SK-N-SH treated with all-trans-retinoic acid at 6 μM for 48 hours (cell line): ENCODE measurements around the gene NOTCH2.

Experiments
- ATAC-seq: fragments of 200-7000 bp; cut with Tn5 transposase; 3 replicates; pipeline ENCODE4 v1.9.1; 2020; ENCODE audit warnings: mild to moderate bottlenecking, moderate library complexity
- BACH2 ChIP-seq: fragments of 250-450 bp; sonication (Bioruptor Pico); IDR thresholded peaks from 2 replicates; pipeline ENCODE4 v1.9.0; 2021; ENCODE audit warnings: mild to moderate bottlenecking, borderline replicate concordance
- CSDC2 ChIP-seq: fragments of 250-450 bp; sonication (Bioruptor Pico); IDR thresholded peaks from 2 replicates; pipeline ENCODE4 v1.5.0; 2020; ENCODE audit warnings: mild to moderate bottlenecking, moderate library complexity
- ESRRG ChIP-seq: fragments of 250-450 bp; sonication (Bioruptor Pico); IDR thresholded peaks from 2 replicates; pipeline ENCODE4 v1.6.1; 2021; ENCODE audit warnings: mild to moderate bottlenecking
- GLIS3 ChIP-seq: fragments of 250-450 bp; sonication (Bioruptor Pico); IDR thresholded peaks from 2 replicates; pipeline ENCODE4 v1.5.0; 2020; ENCODE audit warnings: mild to moderate bottlenecking, moderate library complexity
- ISL1 ChIP-seq: fragments of 250-450 bp; sonication (Bioruptor Pico); IDR thresholded peaks from 2 replicates; pipeline ENCODE4 v2.1.2; 2022; ENCODE audit warnings: mild to moderate bottlenecking, moderate library complexity
- OSR1 ChIP-seq: fragments of 250-450 bp; sonication (Bioruptor Pico); IDR thresholded peaks from 2 replicates; pipeline ENCODE4 v1.8.0; 2022; ENCODE audit warnings: moderate library complexity, mild to moderate bottlenecking, inconsistent platforms
- POU6F1 ChIP-seq: fragments of 250-450 bp; sonication (Bioruptor Pico); IDR thresholded peaks from 2 replicates; pipeline ENCODE4 v1.8.0; 2021; ENCODE audit warnings: low read depth, mild to moderate bottlenecking, moderate library complexity, borderline replicate concordance
- PPARA ChIP-seq: fragments of 250-450 bp; sonication (Bioruptor Pico); IDR thresholded peaks from 2 replicates; pipeline ENCODE4 v1.5.0; 2020; ENCODE audit warnings: mild to moderate bottlenecking, borderline replicate concordance
- RARB ChIP-seq: fragments of 250-450 bp; sonication (Bioruptor Pico); IDR thresholded peaks from 2 replicates; pipeline ENCODE4 v1.8.0; 2021; ENCODE audit warnings: mild to moderate bottlenecking, moderate library complexity
- SNAI2 ChIP-seq: fragments of 250-450 bp; sonication (Bioruptor Pico); IDR thresholded peaks from 2 replicates; pipeline ENCODE4 v1.5.0; 2020; ENCODE audit warnings: mild to moderate bottlenecking, moderate library complexity
- TCF4 ChIP-seq: fragments of 250-450 bp; sonication (Bioruptor Pico); IDR thresholded peaks from 2 replicates; pipeline ENCODE4 v1.8.0; 2021; ENCODE audit warnings: mild to moderate bottlenecking, moderate library complexity, borderline replicate concordance
- TOX ChIP-seq: fragments of 250-450 bp; sonication (Bioruptor Pico); IDR thresholded peaks from 2 replicates; pipeline ENCODE4 v1.8.0; 2021; ENCODE audit warnings: mild to moderate bottlenecking, moderate library complexity, borderline replicate concordance
- ZC3H10 ChIP-seq: fragments of 250-450 bp; sonication (Bioruptor Pico); IDR thresholded peaks from 2 replicates; pipeline ENCODE4 v1.5.1; 2021; ENCODE audit warnings: mild to moderate bottlenecking, moderate library complexity
- ZFP3 ChIP-seq: fragments of 250-450 bp; sonication (Bioruptor Pico); IDR thresholded peaks from 2 replicates; pipeline ENCODE4 v1.5.0; 2020; ENCODE audit warnings: mild to moderate bottlenecking, moderate library complexity
- ZFP30 ChIP-seq: fragments of 450-650 bp; formaldehyde crosslinking; IDR thresholded peaks from 2 replicates; pipeline ENCODE4 v1.5.0; 2022; ENCODE audit warnings: mild to moderate bottlenecking, moderate library complexity
- ZNF565 ChIP-seq: fragments of 450-650 bp; formaldehyde crosslinking; conservative IDR thresholded peaks from 2 replicates; pipeline ENCODE4 v1.5.0; 2020; ENCODE audit warnings: low read depth, mild to moderate bottlenecking, moderate library complexity
- ZNF70 ChIP-seq: fragments of 450-650 bp; formaldehyde crosslinking; IDR thresholded peaks from 2 replicates; pipeline ENCODE4 v1.5.0; 2020; ENCODE audit warnings: mild to moderate bottlenecking, moderate library complexity
- ZNF8 ChIP-seq: fragments of 450-650 bp; formaldehyde crosslinking; IDR thresholded peaks from 2 replicates; pipeline ENCODE4 v1.5.0; 2020; ENCODE audit warnings: mild to moderate bottlenecking, moderate library complexity
- TF ChIP-seq, protein P1 (sequence below): fragments of 250-450 bp; sonication (Bioruptor Pico); IDR thresholded peaks from 2 replicates; pipeline ENCODE4 v1.5.1; 2021; ENCODE audit warnings: mild to moderate bottlenecking, moderate library complexity
- TF ChIP-seq, protein P2 (sequence below): fragments of 250-450 bp; sonication (Bioruptor Pico); IDR thresholded peaks from 2 replicates; pipeline ENCODE4 v1.8.0; 2020; ENCODE audit warnings: mild to moderate bottlenecking, moderate library complexity, borderline replicate concordance

NOTCH2 gene

GRCh38 chr1:119898981-119899720 is 170.3 kb downstream of the NOTCH2 start (continued):
- TF ChIP-seq TOX (CRISPR knock-in tag) = no peak
- no peak for TF ChIP-seq ZNF8 (CRISPR knock-in tag)
- TF ChIP-seq BACH2 (CRISPR knock-in tag) = no peak
- no peak for TF ChIP-seq SNAI2
- TF ChIP-seq ZFP30 (CRISPR knock-in tag) = no peak
- no peak for TF ChIP-seq ZFP3 (CRISPR knock-in tag)
- no peak for TF ChIP-seq OSR1
- TF ChIP-seq ZNF565 = no peak

DNA sequence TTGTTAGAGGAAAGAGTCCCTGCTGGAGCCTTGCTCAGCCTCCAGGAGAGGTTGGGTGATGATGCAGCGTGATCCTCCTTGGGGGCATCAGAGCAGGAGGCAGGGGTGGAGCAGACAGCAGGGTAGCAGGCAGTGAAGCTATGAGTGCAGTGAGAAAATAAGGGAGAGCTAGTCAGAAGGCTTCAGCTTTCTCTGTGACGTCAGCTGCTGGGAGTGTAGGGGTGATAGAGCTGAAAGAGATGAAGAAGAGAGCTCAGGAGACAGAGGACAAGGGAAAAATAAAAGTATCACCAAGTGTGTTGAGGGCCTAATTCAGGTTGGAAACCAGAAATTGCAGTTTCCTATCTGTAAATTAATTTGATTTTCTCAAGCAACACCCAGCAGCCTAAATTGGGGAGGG is 170.9 kb downstream of the NOTCH2 start:
- TF ChIP-seq ZNF565 (no peak), POU6F1 (no peak)

DNA sequence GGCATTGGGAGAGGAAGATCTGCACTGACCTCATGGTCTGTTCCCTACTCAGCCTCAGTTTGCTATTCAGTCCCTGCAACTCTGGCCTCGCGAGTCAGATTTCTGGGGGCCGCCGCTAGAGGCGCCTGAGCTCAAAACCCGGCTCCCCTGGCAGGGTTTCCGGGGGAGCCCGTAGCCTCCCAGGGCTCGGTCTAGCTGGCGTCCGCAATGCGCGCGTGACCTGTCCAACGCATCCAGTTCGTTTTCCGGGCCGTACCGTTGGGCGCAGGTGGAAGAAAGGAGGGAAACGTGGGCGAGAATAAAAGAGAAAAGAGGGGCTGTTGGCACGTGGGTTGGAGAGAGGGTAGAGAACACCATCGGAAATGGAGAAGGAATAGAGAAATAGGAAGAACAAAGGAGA is 173.2 kb downstream of the NOTCH2 start, which contains the start of gene ADAM30:
Gene ADAM30, minus strand, starts transcription at position 213 of the 400 bp plus-strand sequence. Its CDS starts 179 bp downstream, at position 34.
- TF ChIP-seq TOX (CRISPR knock-in tag) = no peak
- TF ChIP-seq PPARA (CRISPR knock-in tag) = no peak
- TF ChIP-seq, all 23 proteins: peak for 0
- no peak for ATAC-seq

More for the DNA sequence above, 170.9 kb downstream of the NOTCH2 start:
- ATAC-seq = no peak

DNA sequence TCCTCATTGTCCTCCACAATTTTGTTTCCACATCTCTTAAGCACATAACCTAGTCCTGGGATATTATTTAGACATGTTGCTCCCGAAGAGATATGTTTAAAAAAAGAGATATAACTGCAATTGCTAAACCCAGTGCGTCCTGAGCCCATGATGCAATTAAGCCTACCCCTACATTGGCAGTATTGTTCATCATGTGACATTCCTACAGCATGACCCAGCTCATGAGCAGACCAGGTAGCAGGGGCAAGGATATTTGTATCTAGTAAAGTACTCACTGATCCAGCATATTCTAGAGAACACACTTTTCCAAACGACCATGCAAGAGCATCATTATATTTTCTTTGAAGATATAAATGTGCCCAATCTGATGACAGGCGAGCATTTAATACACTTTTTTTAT is 174.4 kb downstream of the NOTCH2 start:
- ATAC-seq = no peak
- TF ChIP-seq ESRRG (CRISPR knock-in tag) (no peak), ISL1 (CRISPR knock-in tag) (no peak), ZC3H10 (CRISPR knock-in tag) (no peak), PPARA (CRISPR knock-in tag) (no peak), ZNF565 (no peak), ZFP30 (CRISPR knock-in tag) (no peak), TCF4 (no peak), GLIS3 (CRISPR knock-in tag) (no peak), ZNF8 (CRISPR knock-in tag) (no peak), SNAI2 (no peak), BACH2 (CRISPR knock-in tag) (no peak), ZNF70 (CRISPR knock-in tag) (no peak), CSDC2 (no peak), ZFP3 (CRISPR knock-in tag) (no peak), OSR1 (no peak), POU6F1 (no peak), RARB (CRISPR knock-in tag) (no peak)
- TF ChIP-seq, protein P1, sequence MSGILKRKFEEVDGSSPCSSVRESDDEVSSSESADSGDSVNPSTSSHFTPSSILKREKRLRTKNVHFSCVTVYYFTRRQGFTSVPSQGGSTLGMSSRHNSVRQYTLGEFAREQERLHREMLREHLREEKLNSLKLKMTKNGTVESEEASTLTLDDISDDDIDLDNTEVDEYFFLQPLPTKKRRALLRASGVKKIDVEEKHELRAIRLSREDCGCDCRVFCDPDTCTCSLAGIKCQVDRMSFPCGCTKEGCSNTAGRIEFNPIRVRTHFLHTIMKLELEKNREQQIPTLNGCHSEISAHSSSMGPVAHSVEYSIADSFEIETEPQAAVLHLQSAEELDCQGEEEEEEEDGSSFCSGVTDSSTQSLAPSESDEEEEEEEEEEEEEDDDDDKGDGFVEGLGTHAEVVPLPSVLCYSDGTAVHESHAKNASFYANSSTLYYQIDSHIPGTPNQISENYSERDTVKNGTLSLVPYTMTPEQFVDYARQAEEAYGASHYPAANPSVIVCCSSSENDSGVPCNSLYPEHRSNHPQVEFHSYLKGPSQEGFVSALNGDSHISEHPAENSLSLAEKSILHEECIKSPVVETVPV (CRISPR knock-in tag) = no peak
- TF ChIP-seq, protein P2, sequence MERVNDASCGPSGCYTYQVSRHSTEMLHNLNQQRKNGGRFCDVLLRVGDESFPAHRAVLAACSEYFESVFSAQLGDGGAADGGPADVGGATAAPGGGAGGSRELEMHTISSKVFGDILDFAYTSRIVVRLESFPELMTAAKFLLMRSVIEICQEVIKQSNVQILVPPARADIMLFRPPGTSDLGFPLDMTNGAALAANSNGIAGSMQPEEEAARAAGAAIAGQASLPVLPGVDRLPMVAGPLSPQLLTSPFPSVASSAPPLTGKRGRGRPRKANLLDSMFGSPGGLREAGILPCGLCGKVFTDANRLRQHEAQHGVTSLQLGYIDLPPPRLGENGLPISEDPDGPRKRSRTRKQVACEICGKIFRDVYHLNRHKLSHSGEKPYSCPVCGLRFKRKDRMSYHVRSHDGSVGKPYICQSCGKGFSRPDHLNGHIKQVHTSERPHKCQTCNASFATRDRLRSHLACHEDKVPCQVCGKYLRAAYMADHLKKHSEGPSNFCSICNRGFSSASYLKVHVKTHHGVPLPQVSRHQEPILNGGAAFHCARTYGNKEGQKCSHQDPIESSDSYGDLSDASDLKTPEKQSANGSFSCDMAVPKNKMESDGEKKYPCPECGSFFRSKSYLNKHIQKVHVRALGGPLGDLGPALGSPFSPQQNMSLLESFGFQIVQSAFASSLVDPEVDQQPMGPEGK (CRISPR knock-in tag) = no peak
